Left lung (tissue), 10 donors: Measurements from ENCODE around the gene GAS1. TPM values are rescaled to one million over a fixed set of nuclear protein-coding genes. Genes with fewer than 3 reads are reported as not detected.

ENCODE experiments used
- ATAC-seq: fragments of 200-7000 bp; cut with Tn5 transposase; one replicate; pipeline ENCODE4 v1.9.1; 2020; ENCODE audit warnings: moderate library complexity
- DNase-seq, 4 donors: peaks; one replicate each; pipeline ENCODE4 v3.0.0-alpha.2; 2013 to 2020
- H3K27ac ChIP-seq, 2 donors: fragments of 200-600 bp; sonication (generic) in 1 of 2; one replicate each; pipeline versions ENCODE4 v1.5.0 to v1.8.0; 2020 to 2021
- H3K27me3 ChIP-seq, 2 donors: fragments of 200-600 bp; sonication (generic) in 1 of 2; one replicate each; pipeline versions ENCODE4 v1.5.0 to v1.8.0; 2020 to 2021
- H3K36me3 ChIP-seq, 2 donors: fragments of 200-600 bp; sonication (generic) in 1 of 2; one replicate each; pipeline versions ENCODE4 v1.5.0 to v1.8.0; 2020 to 2021
- H3K4me1 ChIP-seq, 2 donors: fragments of 200-600 bp; one replicate each; pipeline ENCODE4 v1.8.0; 2021
- H3K4me3 ChIP-seq, 2 donors: fragments of 200-600 bp; sonication (generic) in 1 of 2; one replicate each; pipeline versions ENCODE4 v1.5.0 to v1.8.0; 2020 to 2021; ENCODE audit warnings: mild to moderate bottlenecking in 1 of 2
- H3K9me3 ChIP-seq, 2 donors: fragments of 200-600 bp; sonication (generic) in 1 of 2; one replicate each; pipeline versions ENCODE4 v1.5.0 to v1.8.0; 2020 to 2021
- CTCF ChIP-seq, 2 donors: fragments of 200-600 bp; sonication (generic) in 1 of 2; IDR thresholded peaks; one replicate each; pipeline versions ENCODE4 v1.5.0 to v1.8.0; 2021; ENCODE audit warnings: antibody characterized with exemption in 2 of 2
- intact Hi-C, 2 donors: fragments of 100-400 bp; cut with DNase I; formaldehyde crosslinking; loops; one replicate each; pipeline versions ENCODE4 v1.11.2 to v1.14.2; 2022
- polyA plus RNA-seq, 6 donors: library from polyadenylated mRNA; unstranded; fragments of 120-200 nt; gene quantifications; one replicate each; pipeline ENCODE4 v1.2.1, GENCODE V29; 2013; ENCODE audit not compliant: insufficient read length in 6 of 6
- total RNA-seq, 2 donors: library from RNA; stranded (reverse); fragmentation: NEBNext Ultra II Directional; extraction: Animal tissue kit (Norgen Biotek cat#: 25700); gene quantifications; one replicate each; pipeline ENCODE4 v1.2.1, GENCODE V29; 2021
- donor health status: DM: no; HTN: yes; CAD: no.
- donor health status: DM: no; HTN: no; CAD: no.

GAS1 gene
- total and polyA plus RNA-seq, 8 donors: 9.8 to 33.5 (median 20.3) TPM

- TF ChIP-seq CTCF (IDR thresholded peaks at IDR 0.05): no peak
These were observed 13.6 kb upstream of the GAS1 start for GRCh38 chr9:86960938-86961337.

DNA sequence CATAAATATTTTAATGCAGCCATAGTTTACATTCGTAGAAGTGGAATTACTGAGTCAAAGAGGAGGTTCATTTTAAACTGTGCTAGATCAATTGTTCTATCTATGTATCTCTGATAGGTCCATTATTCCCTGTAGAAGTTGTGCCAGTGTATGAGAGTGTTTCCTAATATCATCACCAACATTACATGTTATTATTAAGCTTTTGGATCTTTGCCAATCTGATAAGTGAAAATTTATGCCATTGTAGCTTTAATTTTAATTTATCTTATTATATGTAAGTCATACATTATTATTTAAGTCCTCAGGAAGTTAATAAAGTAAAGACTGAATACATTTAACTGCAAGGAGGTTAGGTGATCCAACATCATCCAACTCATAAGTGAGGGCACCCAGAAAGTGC, 10.9 kb upstream of the GAS1 start:
- Histone ChIP-seq H3K27me3 (peaks cover 18 to 83% of the 10 kb centered on the region in 2 donors), H3K36me3 (no peaks in the 10 kb centered on the region), H3K27ac (no peak overlapping the region), H3K9me3 (no peaks in the 10 kb centered on the region), H3K4me3 (no peak overlapping the region), H3K4me1 (no peaks in the 10 kb centered on the region)
- ATAC-seq: no peak
- DNase-seq: no peak
- intact Hi-C loops: no loop called here
- no peak for TF ChIP-seq CTCF (IDR thresholded peaks at IDR 0.05)

More at GRCh38 chr9:86960938-86961337, 13.6 kb upstream of the GAS1 start:
- H3K4me3 ChIP-seq: no peak overlapping the region
- no peak overlapping the region for H3K27ac ChIP-seq
- H3K4me1 ChIP-seq: no peaks in the 10 kb centered on the region
- H3K27me3 ChIP-seq: peaks cover 18 to 69% of the 10 kb centered on the region in 2 donors
- ATAC-seq (no peak), DNase-seq (no peak)
- no peaks in the 10 kb centered on the region for H3K36me3 ChIP-seq
- intact Hi-C loops: no loop called here
- H3K9me3 ChIP-seq: no peaks in the 10 kb centered on the region

DNA sequence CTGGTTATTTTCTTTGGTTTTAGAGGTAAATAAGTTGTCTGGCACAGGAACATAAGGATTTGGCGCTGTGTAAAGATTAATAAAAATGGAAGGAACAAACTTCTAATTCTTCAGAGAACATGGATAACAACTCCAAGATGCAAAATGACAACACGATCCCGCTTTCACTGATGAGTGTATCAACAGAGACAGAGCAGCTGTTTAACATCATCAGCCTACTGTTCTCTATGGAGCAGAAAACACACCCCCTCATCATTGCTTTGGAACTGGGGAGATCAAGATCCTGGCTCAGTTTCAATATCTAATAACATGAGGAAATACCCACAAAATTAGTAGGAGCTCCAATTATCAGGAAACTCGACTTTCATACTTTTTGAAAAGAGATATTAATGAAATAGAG, 8.3 kb upstream of the GAS1 start:
- TF ChIP-seq CTCF (IDR thresholded peaks at IDR 0.05): no peak
- H3K9me3 ChIP-seq: peaks cover 0 to 1% of the 10 kb centered on the region in 2 donors
- H3K4me1 ChIP-seq: no peaks in the 10 kb centered on the region
- H3K27ac ChIP-seq: no peak overlapping the region
- DNase-seq (peak in 2 of 4 donors; percentile 57 to 74), ATAC-seq (no peak)
- no peak overlapping the region for H3K4me3 ChIP-seq
- H3K36me3 ChIP-seq: no peaks in the 10 kb centered on the region
- peaks cover 20 to 73% of the 10 kb centered on the region in 2 donors for H3K27me3 ChIP-seq
- intact Hi-C loops: no loop called here

DNA sequence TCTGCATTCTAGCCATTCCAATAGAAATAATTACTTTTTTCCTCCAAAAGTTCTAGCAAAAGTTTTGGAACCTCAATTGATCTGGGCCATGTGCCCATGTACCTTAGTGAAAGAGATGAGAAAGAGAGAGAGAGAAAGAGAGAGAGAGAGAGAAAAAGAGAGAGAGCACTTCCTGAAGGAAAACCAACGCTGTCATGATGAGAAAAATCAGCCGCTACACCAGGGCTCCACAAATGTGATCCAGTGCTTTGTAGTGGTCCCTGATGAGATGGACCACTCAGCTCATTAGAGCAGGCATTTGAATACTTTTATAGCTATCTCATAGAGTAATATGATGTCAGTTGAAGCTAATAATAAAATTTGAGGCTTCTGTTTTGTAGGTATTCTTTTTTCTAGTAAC, 7.7 kb upstream of the GAS1 start:
- no peak overlapping the region for H3K27ac ChIP-seq
- ATAC-seq (no peak), DNase-seq (no peak)
- H3K4me3 ChIP-seq: no peak overlapping the region
- intact Hi-C loops: no loop called here
- no peaks in the 10 kb centered on the region for H3K4me1 ChIP-seq
- H3K36me3 ChIP-seq: no peaks in the 10 kb centered on the region
- peaks cover 0 to 2% of the 10 kb centered on the region in 2 donors for H3K9me3 ChIP-seq
- TF ChIP-seq CTCF (IDR thresholded peaks at IDR 0.05): no peak
- H3K27me3 ChIP-seq: peaks cover 20 to 73% of the 10 kb centered on the region in 2 donors

DNA sequence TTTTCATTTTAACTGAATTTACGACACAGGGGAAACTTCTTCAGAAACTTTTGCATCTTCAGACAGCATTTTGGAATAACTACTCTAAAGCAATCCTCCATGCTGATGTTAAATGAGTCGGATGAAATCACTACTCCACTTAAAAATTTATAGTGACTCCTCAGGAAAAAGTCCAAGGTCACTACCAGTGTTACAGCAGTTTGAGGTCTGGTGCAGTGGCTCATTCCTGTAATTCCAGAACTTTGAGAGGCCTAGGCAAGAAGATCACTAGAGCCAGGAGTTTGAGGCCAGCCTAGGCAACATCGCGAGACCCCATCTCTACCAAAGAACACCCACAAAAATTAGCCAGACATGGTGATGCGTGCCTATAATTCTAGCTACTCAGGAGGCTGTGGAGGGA, 5.9 kb upstream of the GAS1 start:
- DNase-seq: no peak
- Histone ChIP-seq H3K4me1 (peaks cover 0 to 10% of the 10 kb centered on the region in 2 donors), H3K4me3 (no peak overlapping the region), H3K27ac (no peak overlapping the region), H3K9me3 (peaks cover 0 to 2% of the 10 kb centered on the region in 2 donors), H3K27me3 (peaks cover 8 to 72% of the 10 kb centered on the region in 2 donors), H3K36me3 (no peaks in the 10 kb centered on the region)
- TF ChIP-seq CTCF (IDR thresholded peaks at IDR 0.05): no peak
- intact Hi-C loops: no loop called here
- no peak for ATAC-seq
